ENCODE results near the gene INPP5K.

The INPP5K gene

GRCh38 chr17:1493291-1493980 is 23.0 kb downstream of the INPP5K start:
- H3K27me3 ChIP-seq (ENCODE audit: insufficient read depth, low read length, poor library complexity), result no peaks in the 10 kb centered on the region
- H4K8ac ChIP-seq (ENCODE audit: low read depth, low read length), result no peak overlapping the region
- peaks cover 2% of the 10 kb centered on the region for H3K4me1 ChIP-seq (ENCODE audit: control insufficient read depth, low read depth, low read length)
- no peak overlapping the region for H4K5ac ChIP-seq (ENCODE audit: low read length)
- H3K79me2 ChIP-seq (ENCODE audit: control insufficient read depth, insufficient read depth, low read length), result peaks cover 4% of the 10 kb centered on the region
- no peak overlapping the region for H3K4me2 ChIP-seq (ENCODE audit: low read length)
- peaks cover 3% of the 10 kb centered on the region for H3K79me1 ChIP-seq (ENCODE audit: low read length)
- peaks cover 2% of the 10 kb centered on the region for H3K36me3 ChIP-seq (ENCODE audit: control insufficient read depth, insufficient read depth, low read length)
- no peak overlapping the region for H3K9ac ChIP-seq (ENCODE audit: low read length)
- H3K27ac ChIP-seq (ENCODE audit: low read depth, low read length), result no peak overlapping the region
- no peak overlapping the region for H3K4me3 ChIP-seq (ENCODE audit: low read length)
- no peak overlapping the region for H2AK5ac ChIP-seq (ENCODE audit: low read length)
- no peak overlapping the region for H3K56ac ChIP-seq (ENCODE audit: low read length)
- no peak overlapping the region for H3K4ac ChIP-seq (ENCODE audit: low read depth, low read length)
- no peak for DNase-seq
- no peak overlapping the region for H2BK5ac ChIP-seq (ENCODE audit: low read length)
- no CpG with 5 or more reads among the region's 23 CpGs for WGBS (ENCODE audit: extremely low coverage, insufficient coverage, low lambda C conversion rate)
- H3K18ac ChIP-seq (ENCODE audit: low read length), result no peak overlapping the region
- H2BK15ac ChIP-seq (replicated peaks; ENCODE audit: low read depth), result no peak overlapping the region
- H2BK120ac ChIP-seq (ENCODE audit: low read depth, low read length), result no peak overlapping the region
- H3K23ac ChIP-seq (ENCODE audit: low read length), result no peak overlapping the region

GRCh38 chr17:1492249-1493206 is 23.9 kb downstream of the INPP5K start, which contains the start of gene MYO1C:
MYO1C (minus strand) TSS chr17:1492686; CDS start chr17:1492487, 199 bp downstream.
- Histone ChIP-seq H3K79me2 (ENCODE audit: control insufficient read depth, insufficient read depth, low read length) (peaks cover 4% of the 10 kb centered on the region), H3K4me1 (ENCODE audit: control insufficient read depth, low read depth, low read length) (peaks cover 2% of the 10 kb centered on the region), H3K27me3 (ENCODE audit: insufficient read depth, low read length, poor library complexity) (no peaks in the 10 kb centered on the region), H4K5ac (ENCODE audit: low read length) (no peak within 1 kb of the TSS), H3K9ac (ENCODE audit: low read length) (peak within 1 kb of the TSS; percentile 98), H3K36me3 (ENCODE audit: control insufficient read depth, insufficient read depth, low read length) (peaks cover 2% of the 10 kb centered on the region), H2BK5ac (ENCODE audit: low read length) (no peak within 1 kb of the TSS), H3K79me1 (ENCODE audit: low read length) (peaks cover 3% of the 10 kb centered on the region), H3K56ac (ENCODE audit: low read length) (peak within 1 kb of the TSS; percentile 94), H3K4ac (ENCODE audit: low read depth, low read length) (peak within 1 kb of the TSS; percentile 66), H4K8ac (ENCODE audit: low read depth, low read length) (no peak within 1 kb of the TSS), H3K4me3 (ENCODE audit: low read length) (peak within 1 kb of the TSS; percentile 84), H3K23ac (ENCODE audit: low read length) (peak within 1 kb of the TSS; percentile 56), H2BK15ac (replicated peaks; ENCODE audit: low read depth) (no peak within 1 kb of the TSS), H2BK120ac (ENCODE audit: low read depth, low read length) (no peak within 1 kb of the TSS), H3K4me2 (ENCODE audit: low read length) (peak within 1 kb of the TSS; percentile 85), H3K18ac (ENCODE audit: low read length) (peak within 1 kb of the TSS; percentile 53), H2AK5ac (ENCODE audit: low read length) (peak within 1 kb of the TSS; percentile 55), H3K27ac (ENCODE audit: low read depth, low read length) (peak within 1 kb of the TSS; percentile 13)
- no CpG with 5 or more reads among the region's 35 CpGs for WGBS (ENCODE audit: extremely low coverage, insufficient coverage, low lambda C conversion rate)
- peak; percentile 62 for DNase-seq

- Histone ChIP-seq H3K27ac (ENCODE audit: low read depth, low read length) (peak overlapping the region; percentile 45), H3K27me3 (ENCODE audit: insufficient read depth, low read length, poor library complexity) (no peaks in the 10 kb centered on the region), H3K23ac (ENCODE audit: low read length) (no peak overlapping the region), H3K18ac (ENCODE audit: low read length) (peak overlapping the region; percentile 77), H3K4me1 (ENCODE audit: control insufficient read depth, low read depth, low read length) (peaks cover 2% of the 10 kb centered on the region), H4K8ac (ENCODE audit: low read depth, low read length) (no peak overlapping the region), H3K4ac (ENCODE audit: low read depth, low read length) (peak overlapping the region; percentile 90), H3K79me1 (ENCODE audit: low read length) (peaks cover 3% of the 10 kb centered on the region), H3K36me3 (ENCODE audit: control insufficient read depth, insufficient read depth, low read length) (peaks cover 2% of the 10 kb centered on the region), H3K4me3 (ENCODE audit: low read length) (peak overlapping the region; percentile 84), H2AK5ac (ENCODE audit: low read length) (peak overlapping the region; percentile 55), H3K9ac (ENCODE audit: low read length) (peak overlapping the region; percentile 98), H3K4me2 (ENCODE audit: low read length) (peak overlapping the region; percentile 85), H4K5ac (ENCODE audit: low read length) (no peak overlapping the region), H2BK5ac (ENCODE audit: low read length) (no peak overlapping the region), H3K79me2 (ENCODE audit: control insufficient read depth, insufficient read depth, low read length) (peaks cover 4% of the 10 kb centered on the region), H2BK15ac (replicated peaks; ENCODE audit: low read depth) (no peak overlapping the region), H2BK120ac (ENCODE audit: low read depth, low read length) (no peak overlapping the region), H3K56ac (ENCODE audit: low read length) (peak overlapping the region; percentile 94)
- DNase-seq, result no peak
- no CpG with 5 or more reads among the region's 94 CpGs for WGBS (ENCODE audit: extremely low coverage, insufficient coverage, low lambda C conversion rate)
Observed at GRCh38 chr17:1491443-1492248, 24.8 kb downstream of the INPP5K start.

- Histone ChIP-seq H2BK15ac (replicated peaks; ENCODE audit: low read depth) (no peak overlapping the region), H3K4ac (ENCODE audit: low read depth, low read length) (peak overlapping the region; percentile 90), H3K4me1 (ENCODE audit: control insufficient read depth, low read depth, low read length) (peaks cover 2% of the 10 kb centered on the region), H3K27ac (ENCODE audit: low read depth, low read length) (peak overlapping the region; percentile 45), H2BK5ac (ENCODE audit: low read length) (no peak overlapping the region), H3K27me3 (ENCODE audit: insufficient read depth, low read length, poor library complexity) (no peaks in the 10 kb centered on the region), H3K4me2 (ENCODE audit: low read length) (peak overlapping the region; percentile 99), H3K56ac (ENCODE audit: low read length) (peak overlapping the region; percentile 80), H3K18ac (ENCODE audit: low read length) (peak overlapping the region; percentile 77), H3K36me3 (ENCODE audit: control insufficient read depth, insufficient read depth, low read length) (peaks cover under 1% of the 10 kb centered on the region), H2BK120ac (ENCODE audit: low read depth, low read length) (no peak overlapping the region), H2AK5ac (ENCODE audit: low read length) (peak overlapping the region; percentile 69), H4K5ac (ENCODE audit: low read length) (no peak overlapping the region), H3K4me3 (ENCODE audit: low read length) (peak overlapping the region; percentile 50), H3K79me1 (ENCODE audit: low read length) (peaks cover 3% of the 10 kb centered on the region), H3K79me2 (ENCODE audit: control insufficient read depth, insufficient read depth, low read length) (peaks cover 4% of the 10 kb centered on the region), H3K23ac (ENCODE audit: low read length) (peak overlapping the region; percentile 85), H4K8ac (ENCODE audit: low read depth, low read length) (no peak overlapping the region), H3K9ac (ENCODE audit: low read length) (peak overlapping the region; percentile 80)
- WGBS (ENCODE audit: extremely low coverage, insufficient coverage, low lambda C conversion rate), result no CpG with 5 or more reads among the region's 52 CpGs
- peak; percentile 58 for DNase-seq
Observed at GRCh38 chr17:1490643-1491442, 25.6 kb downstream of the INPP5K start.

- Histone ChIP-seq H3K79me2 (ENCODE audit: control insufficient read depth, insufficient read depth, low read length) (peaks cover 4% of the 10 kb centered on the region), H2BK5ac (ENCODE audit: low read length) (no peak overlapping the region), H2AK5ac (ENCODE audit: low read length) (no peak overlapping the region), H3K36me3 (ENCODE audit: control insufficient read depth, insufficient read depth, low read length) (no peaks in the 10 kb centered on the region), H3K9ac (ENCODE audit: low read length) (peak overlapping the region; percentile 26), H4K5ac (ENCODE audit: low read length) (no peak overlapping the region), H4K8ac (ENCODE audit: low read depth, low read length) (no peak overlapping the region), H3K23ac (ENCODE audit: low read length) (no peak overlapping the region), H3K4me3 (ENCODE audit: low read length) (no peak overlapping the region), H3K27ac (ENCODE audit: low read depth, low read length) (peak overlapping the region; percentile 3), H3K18ac (ENCODE audit: low read length) (no peak overlapping the region), H3K4me2 (ENCODE audit: low read length) (no peak overlapping the region), H2BK120ac (ENCODE audit: low read depth, low read length) (no peak overlapping the region), H3K56ac (ENCODE audit: low read length) (peak overlapping the region; percentile 54), H2BK15ac (replicated peaks; ENCODE audit: low read depth) (no peak overlapping the region), H3K4ac (ENCODE audit: low read depth, low read length) (no peak overlapping the region), H3K4me1 (ENCODE audit: control insufficient read depth, low read depth, low read length) (peaks cover 2% of the 10 kb centered on the region), H3K27me3 (ENCODE audit: insufficient read depth, low read length, poor library complexity) (no peaks in the 10 kb centered on the region), H3K79me1 (ENCODE audit: low read length) (peaks cover 3% of the 10 kb centered on the region)
- DNase-seq, result no peak
- WGBS (ENCODE audit: extremely low coverage, insufficient coverage, low lambda C conversion rate), result no CpG with 5 or more reads among the region's 7 CpGs
Observed at GRCh38 chr17:1488826-1489270, 27.6 kb downstream of the INPP5K start.

Measured in mesendoderm (in vitro differentiated cells).